Activated T-helper 2 cell treated with anti-CD3 and anti-CD28 coated beads, Interferon-gamma antibody, Interleukin-2, Interleukin-4, amounts not matched to agents 10 μg/mL and 5 μg/mL and 100 μg/mL, durations not matched to agents 14 hours and 24 hours and 36 hours (primary cell): Measurements from ENCODE around the gene CNOT11. TPM values are rescaled to one million over a fixed set of nuclear protein-coding genes. Genes with fewer than 3 reads are reported as not detected.

Experiments
- DNase-seq: peaks from one replicate; pipeline ENCODE4 v3.0.0; 2021; ENCODE audit warnings: low spot score
- H3K27ac Mint-ChIP-seq: one replicate; pipeline ENCODE4 v1.8.0; 2021; ENCODE audit warnings: mixed read lengths
- H3K27me3 Mint-ChIP-seq: one replicate; pipeline ENCODE4 v1.8.0; 2021; ENCODE audit warnings: low read depth, mixed read lengths
- H3K36me3 Mint-ChIP-seq: one replicate; pipeline ENCODE4 v1.8.0; 2021; ENCODE audit warnings: low read depth, mixed read lengths
- H3K4me1 Mint-ChIP-seq: one replicate; pipeline ENCODE4 v1.8.0; 2021; ENCODE audit warnings: low read depth, mixed read lengths
- H3K4me3 Mint-ChIP-seq: one replicate; pipeline ENCODE4 v1.8.0; 2021; ENCODE audit warnings: low read depth, mild to moderate bottlenecking, moderate library complexity, mixed read lengths
- H3K9me3 Mint-ChIP-seq: one replicate; pipeline ENCODE4 v1.8.0; 2021; ENCODE audit warnings: mixed read lengths
- intact Hi-C: fragments of 100-400 bp; cut with micrococcal nuclease; formaldehyde crosslinking; loops from one replicate; pipeline ENCODE4 v1.15.1; 2023
- total RNA-seq: library from RNA; stranded (reverse); gene quantifications from 2 replicates; pipeline ENCODE4 v1.2.3, GENCODE V29; 2022

The CNOT11 gene
- total RNA-seq, 1 donor from 2014 or later: 77.6 TPM

DNA sequence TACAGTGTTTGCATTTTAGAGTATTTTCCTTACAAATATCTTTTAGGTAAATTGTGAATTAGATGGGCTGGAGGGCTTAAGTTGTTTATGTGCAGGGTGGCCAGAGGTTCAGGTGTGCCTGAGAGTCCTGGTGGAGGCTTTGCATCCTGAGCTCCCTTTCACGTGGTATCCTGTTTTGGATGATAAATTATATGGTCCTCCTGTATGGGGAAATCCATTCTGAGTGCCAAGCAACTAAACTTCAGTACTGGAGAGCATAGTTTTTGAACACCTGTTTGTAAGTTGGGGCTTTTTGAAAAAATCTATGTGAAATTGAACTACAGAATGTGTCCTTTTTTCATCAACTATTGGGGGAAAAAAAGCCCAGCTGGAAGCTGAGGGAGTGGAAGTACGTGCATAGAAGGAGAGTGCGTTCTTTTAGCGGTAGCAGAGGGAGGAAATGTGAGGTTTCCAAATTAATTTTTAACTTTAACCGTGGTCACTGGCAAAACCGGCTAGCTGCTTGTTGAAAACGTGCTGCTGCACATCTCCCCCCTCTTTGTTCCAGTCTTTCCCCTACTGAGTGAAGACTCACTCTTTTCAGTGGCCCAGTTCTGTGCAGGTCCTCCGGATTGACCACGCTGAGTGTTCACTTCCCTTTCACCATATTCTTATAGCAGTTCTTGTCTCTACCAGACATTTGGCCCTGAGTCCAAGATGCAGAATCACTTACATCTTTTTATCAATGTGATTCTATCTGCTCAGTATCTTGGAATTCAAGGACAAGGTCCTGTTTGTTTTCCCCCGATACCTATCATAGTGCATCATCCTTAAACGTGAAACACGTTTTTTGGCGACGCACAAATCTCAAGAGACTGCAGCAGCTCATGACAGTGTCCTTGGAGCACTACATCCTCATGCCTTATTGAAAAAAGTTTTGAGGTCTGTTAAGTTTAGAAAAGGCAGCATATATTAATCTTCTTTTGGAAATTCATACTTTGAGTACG lies 15.3 kb downstream of the CNOT11 start:
- H3K36me3 Mint-ChIP-seq: peaks cover 86% of the 10 kb centered on the region
- no peaks in the 10 kb centered on the region for H3K27me3 Mint-ChIP-seq
- H3K4me3 Mint-ChIP-seq: no peak overlapping the region
- H3K9me3 Mint-ChIP-seq: no peaks in the 10 kb centered on the region
- H3K27ac Mint-ChIP-seq: peak overlapping the region; percentile 0
- no peak for DNase-seq
- intact Hi-C loops: no loop called here
- peaks cover 43% of the 10 kb centered on the region for H3K4me1 Mint-ChIP-seq

DNA sequence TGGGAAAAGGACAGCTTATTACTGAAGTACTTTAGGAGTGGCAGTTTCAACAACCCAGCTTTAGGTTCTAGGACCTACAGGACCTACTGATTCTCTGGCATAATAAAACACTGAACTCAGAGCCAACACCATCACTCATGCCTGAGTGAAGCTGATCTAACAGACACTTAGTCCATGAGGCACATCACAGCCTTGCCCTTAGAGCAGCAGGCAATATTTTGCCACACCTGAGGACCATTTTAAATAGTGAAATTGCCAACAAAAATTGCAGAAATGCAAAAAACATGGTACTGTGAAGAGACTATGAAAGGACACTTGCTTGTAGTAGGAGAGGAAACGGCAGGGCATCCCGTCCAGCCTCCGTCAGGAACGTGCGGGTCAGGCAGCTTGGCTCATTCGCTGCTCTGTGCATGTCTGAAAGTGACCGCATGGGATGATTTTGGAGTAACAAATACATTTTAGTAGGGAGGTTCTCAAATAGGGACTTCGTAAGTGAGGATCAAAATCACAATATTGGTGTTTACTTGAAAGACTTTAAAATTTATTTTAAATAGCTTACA lies 18.1 kb downstream of the CNOT11 start:
- intact Hi-C loops: no loop called here
- peak overlapping the region; percentile 28 for H3K27ac Mint-ChIP-seq
- H3K27me3 Mint-ChIP-seq: no peaks in the 10 kb centered on the region
- no peaks in the 10 kb centered on the region for H3K9me3 Mint-ChIP-seq
- DNase-seq: no peak
- H3K4me3 Mint-ChIP-seq: no peak overlapping the region
- H3K4me1 Mint-ChIP-seq: peaks cover 42% of the 10 kb centered on the region
- H3K36me3 Mint-ChIP-seq: peaks cover 78% of the 10 kb centered on the region

DNA sequence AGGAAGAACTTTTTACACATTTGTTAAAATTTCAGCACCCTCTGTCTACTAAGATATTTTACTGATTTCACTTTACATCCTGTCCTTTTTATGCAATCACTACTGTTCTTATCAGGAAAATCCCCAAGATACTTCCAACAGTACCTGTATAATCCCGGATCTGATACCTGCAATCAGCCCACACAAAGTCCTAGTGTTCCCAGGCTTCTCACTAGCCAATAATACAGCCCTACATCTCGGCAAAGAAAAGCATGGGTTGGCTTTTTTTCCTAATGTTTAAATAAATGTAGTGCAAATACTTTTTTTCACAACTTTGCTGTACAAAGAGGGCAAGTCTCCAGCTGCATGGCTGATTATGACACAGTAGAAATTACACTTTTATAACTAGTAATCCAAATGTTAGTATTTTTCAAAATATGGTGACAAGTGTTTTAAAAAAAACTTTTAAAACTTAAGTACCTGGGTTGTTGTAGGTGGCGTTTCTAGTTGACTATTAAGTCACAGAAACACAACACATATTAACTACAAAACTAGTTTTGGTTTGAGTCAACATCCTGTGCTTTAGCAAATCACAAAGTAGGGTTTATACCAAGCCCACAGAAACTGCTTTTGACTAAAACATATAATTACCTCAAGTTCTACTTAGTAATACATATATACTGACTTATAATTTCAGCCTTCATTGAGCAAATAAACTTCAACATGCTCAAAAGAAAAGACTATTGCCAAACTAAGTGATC lies 19.5 kb downstream of the CNOT11 start:
- no peak for DNase-seq
- intact Hi-C loops: loop anchor here (1.0 kb wide), 2 partner anchors 20 to 35 kb away; partner anchors contain the start of gene CNOT11
- Mint-ChIP-seq H3K27ac (peak overlapping the region; percentile 52), H3K9me3 (no peaks in the 10 kb centered on the region), H3K36me3 (peaks cover 75% of the 10 kb centered on the region), H3K4me3 (peak overlapping the region; percentile 30), H3K27me3 (no peaks in the 10 kb centered on the region), H3K4me1 (peaks cover 39% of the 10 kb centered on the region)

GRCh38 chr2:101273056-101273455 lies 20.4 kb downstream of the CNOT11 start:
- no peaks in the 10 kb centered on the region for H3K9me3 Mint-ChIP-seq

DNA sequence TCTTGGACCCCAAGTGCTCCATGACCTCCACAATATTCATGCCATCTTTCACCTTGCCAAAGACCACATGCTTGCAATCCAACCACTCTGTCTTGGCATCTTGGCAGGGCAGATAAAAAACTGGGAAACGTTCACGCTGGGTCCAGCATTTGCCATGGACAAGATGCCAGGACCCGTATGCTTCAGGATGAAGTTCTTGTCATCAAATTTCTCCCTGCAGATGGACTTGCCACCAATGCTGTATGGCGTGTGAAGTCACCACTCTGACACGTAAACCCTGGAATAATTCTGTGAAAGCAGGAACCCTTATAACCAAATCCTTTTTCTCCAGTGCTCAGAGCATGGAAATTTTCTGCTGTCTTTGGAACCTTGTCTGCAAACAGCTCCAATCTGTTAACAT lies 21.5 kb downstream of the CNOT11 start:
- Mint-ChIP-seq H3K27me3 (no peaks in the 10 kb centered on the region), H3K36me3 (peaks cover 73% of the 10 kb centered on the region), H3K9me3 (no peaks in the 10 kb centered on the region), H3K27ac (peak overlapping the region; percentile 62), H3K4me1 (peaks cover 36% of the 10 kb centered on the region), H3K4me3 (no peak overlapping the region)
- intact Hi-C loops: no loop called here
- DNase-seq: no peak

More at GRCh38 chr2:101273056-101273455, 20.4 kb downstream of the CNOT11 start:
- peak overlapping the region; percentile 52 for H3K27ac Mint-ChIP-seq
- DNase-seq: no peak
- H3K36me3 Mint-ChIP-seq: peaks cover 75% of the 10 kb centered on the region
- intact Hi-C loops: no loop called here
- no peaks in the 10 kb centered on the region for H3K27me3 Mint-ChIP-seq
- H3K4me1 Mint-ChIP-seq: peaks cover 39% of the 10 kb centered on the region
- no peak overlapping the region for H3K4me3 Mint-ChIP-seq

DNA sequence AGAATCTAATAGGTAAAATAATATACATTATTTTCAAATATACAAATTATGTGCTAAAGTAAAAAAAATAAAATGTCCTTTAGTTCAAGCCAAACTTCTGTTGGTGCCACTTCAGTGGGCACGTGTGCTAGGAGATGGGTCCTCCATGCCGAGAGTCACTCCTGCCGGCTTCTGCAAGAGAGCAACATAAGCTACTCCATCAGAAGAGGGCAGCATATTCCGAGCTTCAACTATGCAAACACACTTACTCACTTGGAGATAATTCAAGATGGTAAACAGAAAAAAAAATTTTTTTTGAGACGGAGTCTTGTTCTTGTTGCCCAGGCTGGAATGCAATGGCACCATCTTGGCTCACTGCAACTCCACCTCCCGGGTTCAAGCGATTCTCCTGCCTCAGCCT lies 24.4 kb downstream of the CNOT11 start:
- Mint-ChIP-seq H3K4me1 (peaks cover 25% of the 10 kb centered on the region), H3K27ac (no peak overlapping the region), H3K4me3 (no peak overlapping the region), H3K27me3 (no peaks in the 10 kb centered on the region), H3K36me3 (peaks cover 69% of the 10 kb centered on the region), H3K9me3 (no peaks in the 10 kb centered on the region)
- no peak for DNase-seq
- intact Hi-C loops: no loop called here

DNA sequence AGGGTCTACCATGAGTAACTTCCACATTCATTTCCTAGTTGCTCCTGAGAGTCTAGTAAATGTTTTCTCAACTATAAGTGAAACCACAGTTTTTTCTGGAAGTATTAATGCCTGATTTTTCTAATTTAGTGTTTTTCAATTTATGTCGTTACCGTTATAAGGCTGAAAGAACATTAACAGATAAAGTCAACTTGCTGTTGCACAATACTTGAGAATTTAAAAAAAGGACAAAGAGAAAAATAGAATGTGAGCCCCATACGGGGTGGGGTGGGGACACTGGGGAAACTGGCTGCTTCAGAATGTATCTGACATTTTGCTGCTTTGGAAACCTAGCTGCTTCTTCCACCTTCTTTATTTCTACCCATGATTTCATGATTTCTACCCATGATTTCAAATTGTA lies 26.2 kb downstream of the CNOT11 start:
- no peak overlapping the region for H3K4me3 Mint-ChIP-seq
- no peaks in the 10 kb centered on the region for H3K27me3 Mint-ChIP-seq
- peaks cover 71% of the 10 kb centered on the region for H3K36me3 Mint-ChIP-seq
- DNase-seq: no peak
- peaks cover 11% of the 10 kb centered on the region for H3K4me1 Mint-ChIP-seq
- H3K9me3 Mint-ChIP-seq: no peaks in the 10 kb centered on the region
- H3K27ac Mint-ChIP-seq: no peak overlapping the region
- intact Hi-C loops: no loop called here

DNA sequence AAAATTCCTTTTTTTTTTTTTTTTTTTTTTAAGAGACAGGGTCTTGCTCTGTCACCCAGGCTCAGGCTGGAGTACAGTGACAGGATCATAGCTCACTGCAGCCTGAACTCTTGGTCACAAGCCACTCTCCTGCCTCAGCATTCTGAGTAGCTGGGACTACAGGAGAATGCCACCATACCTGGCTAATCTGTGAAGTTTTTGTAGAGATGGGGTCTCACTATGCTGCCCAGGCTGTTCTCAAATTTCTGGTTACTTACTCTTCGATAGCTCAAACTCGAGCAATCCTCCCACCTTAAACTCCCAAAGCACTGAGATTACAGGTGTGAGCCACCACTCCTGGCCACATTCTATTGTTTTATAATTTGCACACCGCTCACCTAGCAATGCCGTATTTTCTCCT lies 28.8 kb downstream of the CNOT11 start:
- H3K9me3 Mint-ChIP-seq: no peaks in the 10 kb centered on the region
- no peak for DNase-seq
- intact Hi-C loops: no loop called here
- H3K27ac Mint-ChIP-seq: no peak overlapping the region
- no peak overlapping the region for H3K4me3 Mint-ChIP-seq
- peaks cover 8% of the 10 kb centered on the region for H3K4me1 Mint-ChIP-seq
- H3K27me3 Mint-ChIP-seq: no peaks in the 10 kb centered on the region
- peaks cover 76% of the 10 kb centered on the region for H3K36me3 Mint-ChIP-seq

DNA sequence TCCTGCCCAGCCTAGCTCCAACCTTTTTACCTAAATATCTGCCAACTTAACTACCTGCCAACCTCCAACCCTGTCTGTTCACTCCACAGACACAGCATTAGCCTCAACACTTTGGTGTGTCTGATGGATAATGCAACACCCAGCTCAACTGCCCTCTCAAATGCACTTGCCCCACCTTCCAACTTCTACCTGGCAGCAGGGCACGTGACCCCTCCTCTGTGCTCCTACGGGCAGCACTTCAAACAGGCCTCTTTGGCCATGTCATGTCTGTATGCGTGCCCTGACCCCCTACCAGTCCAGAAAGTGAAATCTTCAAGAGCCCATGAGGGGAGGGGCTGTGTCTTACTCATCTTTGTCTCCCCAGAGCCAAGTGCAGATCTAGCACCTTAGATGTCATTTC lies 30.3 kb downstream of the CNOT11 start:
- Mint-ChIP-seq H3K4me1 (peaks cover 6% of the 10 kb centered on the region), H3K27ac (no peak overlapping the region), H3K27me3 (no peaks in the 10 kb centered on the region), H3K36me3 (peaks cover 83% of the 10 kb centered on the region), H3K4me3 (no peak overlapping the region), H3K9me3 (no peaks in the 10 kb centered on the region)
- no peak for DNase-seq
- intact Hi-C loops: no loop called here

DNA sequence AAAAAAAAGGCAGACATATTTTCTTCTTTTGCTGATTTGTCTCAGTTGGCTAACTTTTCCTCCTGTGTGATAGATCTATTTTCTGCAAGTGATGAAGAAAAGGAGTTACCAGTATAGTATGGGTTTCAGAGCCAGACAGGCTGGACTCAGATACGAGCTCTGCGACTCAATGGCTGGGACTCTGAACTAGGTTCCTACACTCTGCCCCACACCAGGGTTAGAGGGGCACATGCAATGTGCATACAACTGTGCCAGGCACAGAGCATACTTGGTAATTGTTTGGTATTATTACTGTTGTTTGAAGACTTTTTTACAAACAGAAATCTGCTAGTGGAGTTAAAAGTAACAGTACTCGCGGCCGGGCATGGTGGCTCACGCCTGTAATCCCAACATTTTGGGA lies 34.0 kb downstream of the CNOT11 start:
- intact Hi-C loops: no loop called here
- Mint-ChIP-seq H3K36me3 (peaks cover 66% of the 10 kb centered on the region), H3K4me1 (peaks cover 4% of the 10 kb centered on the region), H3K27ac (no peak overlapping the region), H3K27me3 (no peaks in the 10 kb centered on the region), H3K9me3 (no peaks in the 10 kb centered on the region), H3K4me3 (no peak overlapping the region)
- no peak for DNase-seq

GRCh38 chr2:101287303-101287702 lies 34.6 kb downstream of the CNOT11 start:
- H3K27me3 Mint-ChIP-seq: no peaks in the 10 kb centered on the region
- no peak for DNase-seq
- no peaks in the 10 kb centered on the region for H3K9me3 Mint-ChIP-seq
- H3K27ac Mint-ChIP-seq: no peak overlapping the region
- peaks cover 2% of the 10 kb centered on the region for H3K4me1 Mint-ChIP-seq
- peaks cover 64% of the 10 kb centered on the region for H3K36me3 Mint-ChIP-seq
- H3K4me3 Mint-ChIP-seq: no peak overlapping the region
- intact Hi-C loops: no loop called here

- Mint-ChIP-seq H3K4me1 (peaks cover 3% of the 10 kb centered on the region), H3K36me3 (peaks cover 62% of the 10 kb centered on the region), H3K9me3 (no peaks in the 10 kb centered on the region), H3K4me3 (no peak overlapping the region), H3K27ac (no peak overlapping the region), H3K27me3 (no peaks in the 10 kb centered on the region)
- DNase-seq: no peak
- intact Hi-C loops: no loop called here
These were observed 38.0 kb downstream of the CNOT11 start for GRCh38 chr2:101290711-101291110.

GRCh38 chr2:101291973-101292372 lies 39.3 kb downstream of the CNOT11 start:
- intact Hi-C loops: no loop called here
- Mint-ChIP-seq H3K4me1 (peaks cover 8% of the 10 kb centered on the region), H3K36me3 (peaks cover 55% of the 10 kb centered on the region), H3K9me3 (no peaks in the 10 kb centered on the region), H3K27me3 (no peaks in the 10 kb centered on the region), H3K27ac (no peak overlapping the region), H3K4me3 (no peak overlapping the region)
- DNase-seq: no peak
